ENCODE results near the gene MCEE. TPM values are rescaled to one million over a fixed set of nuclear protein-coding genes. Genes with fewer than 3 reads are reported as not detected.
A peak's percentile ranks its signal among the peaks of the same experiment; 100 is the strongest.

The MCEE gene
- total and polyA plus RNA-seq, 4 donors: 16.4 to 32.3 (median 21.6) TPM

- Histone ChIP-seq H3K9ac (ENCODE audit: insufficient read depth in 1 of 2, low read length in 2 of 2) (no peak overlapping the region), H3K27me3 (ENCODE audit: control insufficient read depth in 3 of 3, insufficient read depth in 3 of 3, low read length in 2 of 3) (no peaks in the 10 kb centered on the region), H3K4me1 (ENCODE audit: control insufficient read depth in 5 of 5, insufficient read depth in 5 of 5, low read length in 5 of 5) (peaks cover 3 to 26% (median 9%) of the 10 kb centered on the region in 5 donors), H3K27ac (ENCODE audit: low read depth in 1 of 2, low read length in 1 of 2) (peak overlapping the region in 1 of 2 donors; percentile 78), H3K4me3 (no peak overlapping the region), H3K36me3 (ENCODE audit: control insufficient read depth in 4 of 4, insufficient read depth in 4 of 4, low read length in 4 of 4) (peaks cover 11 to 26% (median 24%) of the 10 kb centered on the region in 4 donors), H3K9me3 (ENCODE audit: control insufficient read depth in 4 of 4, insufficient read depth in 3 of 4, low read length in 3 of 4) (no peaks in the 10 kb centered on the region)
- peak; percentile 29 to 60 (median 57) for DNase-seq
- WGBS, 2 donors: 23 to 35% methylated on average over 14 of the region's 14 CpGs
- TF ChIP-seq, protein P1, sequence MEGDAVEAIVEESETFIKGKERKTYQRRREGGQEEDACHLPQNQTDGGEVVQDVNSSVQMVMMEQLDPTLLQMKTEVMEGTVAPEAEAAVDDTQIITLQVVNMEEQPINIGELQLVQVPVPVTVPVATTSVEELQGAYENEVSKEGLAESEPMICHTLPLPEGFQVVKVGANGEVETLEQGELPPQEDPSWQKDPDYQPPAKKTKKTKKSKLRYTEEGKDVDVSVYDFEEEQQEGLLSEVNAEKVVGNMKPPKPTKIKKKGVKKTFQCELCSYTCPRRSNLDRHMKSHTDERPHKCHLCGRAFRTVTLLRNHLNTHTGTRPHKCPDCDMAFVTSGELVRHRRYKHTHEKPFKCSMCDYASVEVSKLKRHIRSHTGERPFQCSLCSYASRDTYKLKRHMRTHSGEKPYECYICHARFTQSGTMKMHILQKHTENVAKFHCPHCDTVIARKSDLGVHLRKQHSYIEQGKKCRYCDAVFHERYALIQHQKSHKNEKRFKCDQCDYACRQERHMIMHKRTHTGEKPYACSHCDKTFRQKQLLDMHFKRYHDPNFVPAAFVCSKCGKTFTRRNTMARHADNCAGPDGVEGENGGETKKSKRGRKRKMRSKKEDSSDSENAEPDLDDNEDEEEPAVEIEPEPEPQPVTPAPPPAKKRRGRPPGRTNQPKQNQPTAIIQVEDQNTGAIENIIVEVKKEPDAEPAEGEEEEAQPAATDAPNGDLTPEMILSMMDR (IDR thresholded peaks at IDR 0.05; ENCODE audit: control extremely low read depth, extremely low read depth): no peak
- ATAC-seq (ENCODE audit: insufficient read depth, low FRiP score): no peak
These were observed 58.2 kb downstream of the MCEE start for GRCh38 chr2:71071681-71072398.

DNA sequence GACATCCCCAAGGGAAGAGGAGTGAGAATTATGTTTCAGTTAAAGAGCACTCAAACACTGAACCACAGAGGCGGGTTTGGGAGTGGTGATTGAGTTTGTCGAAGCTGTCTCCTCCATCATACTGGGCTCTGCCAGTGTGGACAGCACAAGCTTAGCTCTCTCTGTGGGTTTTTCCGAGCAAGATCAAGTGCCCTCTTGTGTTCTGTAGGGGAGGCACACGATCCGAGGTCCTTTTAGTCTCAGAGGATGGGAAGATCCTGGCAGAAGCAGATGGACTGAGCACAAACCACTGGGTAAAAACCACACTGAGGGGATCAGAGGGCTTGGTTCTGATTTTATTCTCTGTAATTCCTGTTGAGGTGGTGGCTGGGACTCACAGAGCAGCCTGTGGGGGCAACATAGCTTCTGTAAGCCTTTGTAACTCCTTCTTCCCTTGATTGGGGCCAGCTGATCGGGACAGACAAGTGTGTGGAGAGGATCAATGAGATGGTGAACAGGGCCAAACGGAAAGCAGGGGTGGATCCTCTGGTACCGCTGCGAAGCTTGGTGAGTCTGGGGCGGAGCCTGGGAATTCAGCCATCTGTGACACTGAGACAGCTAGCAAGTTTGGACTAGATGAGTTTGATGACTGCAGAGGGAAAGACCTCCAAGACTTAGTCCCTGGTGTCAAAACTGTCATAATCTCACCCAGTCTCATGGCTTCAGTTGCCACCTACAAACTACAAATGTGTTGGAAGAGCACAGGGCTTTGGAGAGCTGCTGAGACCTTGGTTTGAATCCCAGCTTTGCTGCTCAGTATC, 59.5 kb downstream of the MCEE start:
- DNase-seq: peak in 1 of 3 donors; percentile 26
- no peak overlapping the region for H3K9ac ChIP-seq (ENCODE audit: insufficient read depth in 1 of 2, low read length in 2 of 2)
- no peak for ATAC-seq (ENCODE audit: insufficient read depth, low FRiP score)
- H3K27ac ChIP-seq (ENCODE audit: low read depth in 1 of 2, low read length in 1 of 2): no peak overlapping the region
- TF ChIP-seq, protein P1 (IDR thresholded peaks at IDR 0.05; ENCODE audit: control extremely low read depth, extremely low read depth): no peak
- peaks cover 11 to 20% (median 19%) of the 10 kb centered on the region in 4 donors for H3K36me3 ChIP-seq (ENCODE audit: control insufficient read depth in 4 of 4, insufficient read depth in 4 of 4, low read length in 4 of 4)
- WGBS, 2 donors: 63 to 68% methylated on average over 10 of the region's 10 CpGs
- peaks cover 3 to 26% (median 9%) of the 10 kb centered on the region in 5 donors for H3K4me1 ChIP-seq (ENCODE audit: control insufficient read depth in 5 of 5, insufficient read depth in 5 of 5, low read length in 5 of 5)
- H3K9me3 ChIP-seq (ENCODE audit: control insufficient read depth in 4 of 4, insufficient read depth in 3 of 4, low read length in 3 of 4): no peaks in the 10 kb centered on the region
- no peak overlapping the region for H3K4me3 ChIP-seq
- no peaks in the 10 kb centered on the region for H3K27me3 ChIP-seq (ENCODE audit: control insufficient read depth in 3 of 3, insufficient read depth in 3 of 3, low read length in 2 of 3)

- Histone ChIP-seq H3K27ac (ENCODE audit: low read depth in 1 of 2, low read length in 1 of 2) (peak overlapping the region in 1 of 2 donors; percentile 97), H3K9me3 (ENCODE audit: control insufficient read depth in 4 of 4, insufficient read depth in 3 of 4, low read length in 3 of 4) (no peaks in the 10 kb centered on the region), H3K4me1 (ENCODE audit: control insufficient read depth in 5 of 5, insufficient read depth in 5 of 5, low read length in 5 of 5) (peaks cover 3 to 26% (median 9%) of the 10 kb centered on the region in 5 donors), H3K36me3 (ENCODE audit: control insufficient read depth in 4 of 4, insufficient read depth in 4 of 4, low read length in 4 of 4) (peaks cover 11 to 20% (median 19%) of the 10 kb centered on the region in 4 donors), H3K27me3 (ENCODE audit: control insufficient read depth in 3 of 3, insufficient read depth in 3 of 3, low read length in 2 of 3) (no peaks in the 10 kb centered on the region), H3K4me3 (peak overlapping the region; percentile 82), H3K9ac (ENCODE audit: insufficient read depth in 1 of 2, low read length in 2 of 2) (peak overlapping the region in 1 of 2 donors; percentile 76)
- ATAC-seq (ENCODE audit: insufficient read depth, low FRiP score): no peak
- DNase-seq: no peak
- TF ChIP-seq, protein P1 (IDR thresholded peaks at IDR 0.05; ENCODE audit: control extremely low read depth, extremely low read depth): no peak
- 45 to 66% methylated on average over 5 of the region's 5 CpGs for WGBS, 2 donors
These were observed 60.7 kb downstream of the MCEE start for GRCh38 chr2:71069376-71069775.
